Trophoblast cell (in vitro differentiated cells and primary cell): ENCODE data around the gene TEX13A.

Experiments used
- DNase-seq, 2 donors: peaks; one replicate each; pipeline ENCODE4 v3.0.0-alpha.2; 2016
- H2AFZ ChIP-seq: 2 replicates; pipeline ENCODE4 v1.6.1; 2013; ENCODE audit warnings: low read length, moderate library complexity, mild to moderate bottlenecking; ENCODE audit not compliant: insufficient read depth, poor library complexity
- H2AK5ac ChIP-seq: 2 replicates; pipeline ENCODE4 v1.6.1; 2013; ENCODE audit warnings: mild to moderate bottlenecking, low read length
- H2BK120ac ChIP-seq: 2 replicates; pipeline ENCODE4 v1.6.1; 2013; ENCODE audit warnings: low read length, mild to moderate bottlenecking, moderate library complexity; ENCODE audit not compliant: insufficient read depth, poor library complexity
- H2BK12ac ChIP-seq: 2 replicates; pipeline ENCODE4 v1.6.1; 2013; ENCODE audit warnings: mild to moderate bottlenecking, low read length, moderate library complexity
- H2BK5ac ChIP-seq: 2 replicates; pipeline ENCODE4 v1.6.1; 2013; ENCODE audit warnings: low read length, low read depth, moderate library complexity, mild to moderate bottlenecking; ENCODE audit not compliant: poor library complexity
- H3K14ac ChIP-seq: 2 replicates; pipeline ENCODE4 v1.6.1; 2013; ENCODE audit warnings: mild to moderate bottlenecking, low read length
- H3K18ac ChIP-seq: 2 replicates; pipeline ENCODE4 v1.6.1; 2013; ENCODE audit warnings: mild to moderate bottlenecking, low read length
- H3K23ac ChIP-seq: 2 replicates; pipeline ENCODE4 v1.6.1; 2013; ENCODE audit warnings: low read length
- H3K27ac ChIP-seq: 2 replicates; pipeline ENCODE4 v1.5.1; 2013; ENCODE audit warnings: low read depth, mild to moderate bottlenecking, inconsistent platforms, low read length, moderate library complexity
- H3K27me3 ChIP-seq: 2 replicates; pipeline ENCODE4 v1.6.1; 2013; ENCODE audit warnings: inconsistent platforms, mild to moderate bottlenecking, low read length, moderate library complexity; ENCODE audit not compliant: insufficient read depth
- H3K36me3 ChIP-seq, 2 experiments: 1 replicate in 1 of 2; 2 replicates in 1 of 2; pipeline ENCODE4 v1.6.1; 2013; ENCODE audit warnings: low read length in 2 of 2, mild to moderate bottlenecking in 2 of 2, moderate library complexity in 1 of 2; ENCODE audit not compliant: insufficient read depth in 2 of 2, control insufficient read depth in 1 of 2
- H3K4ac ChIP-seq: 2 replicates; pipeline ENCODE4 v1.6.1; 2013; ENCODE audit warnings: low read depth, mild to moderate bottlenecking, low read length, moderate library complexity
- H3K4me1 ChIP-seq, 2 experiments: 1 replicate in 1 of 2; 2 replicates in 1 of 2; pipeline ENCODE4 v1.6.1; 2013; ENCODE audit warnings: low read length in 2 of 2, mild to moderate bottlenecking in 2 of 2, moderate library complexity in 1 of 2; ENCODE audit not compliant: insufficient read depth in 2 of 2, control insufficient read depth in 1 of 2
- H3K4me2 ChIP-seq: 2 replicates; pipeline ENCODE4 v1.6.1; 2013; ENCODE audit warnings: inconsistent platforms, mild to moderate bottlenecking, low read length, moderate library complexity
- H3K4me3 ChIP-seq: 2 replicates; pipeline ENCODE4 v1.5.1; 2013; ENCODE audit warnings: mild to moderate bottlenecking, low read depth, low read length, inconsistent platforms
- H3K79me1 ChIP-seq: one replicate; pipeline ENCODE4 v1.6.1; 2013; ENCODE audit warnings: low read length
- H3K79me2 ChIP-seq: 2 replicates; pipeline ENCODE4 v1.6.1; 2013; ENCODE audit warnings: low read length, mild to moderate bottlenecking; ENCODE audit not compliant: control insufficient read depth, insufficient read depth, poor library complexity
- H3K9ac ChIP-seq: 2 replicates; pipeline ENCODE4 v1.6.1; 2013; ENCODE audit warnings: mild to moderate bottlenecking, low read length
- H3K9me3 ChIP-seq: 2 replicates; pipeline ENCODE4 v1.6.1; 2013; ENCODE audit warnings: low read depth, mild to moderate bottlenecking, control low read depth, inconsistent platforms, low read length; ENCODE audit not compliant: insufficient read depth
- H4K12ac ChIP-seq: 2 replicates; pipeline ENCODE4 v1.6.1; 2013; ENCODE audit warnings: low read depth, mild to moderate bottlenecking, low read length, moderate library complexity
- H4K8ac ChIP-seq: 2 replicates; pipeline ENCODE4 v1.6.1; 2013; ENCODE audit warnings: low read depth, mild to moderate bottlenecking, low read length, moderate library complexity
- H4K91ac ChIP-seq: one replicate; pipeline ENCODE4 v1.6.1; 2013; ENCODE audit warnings: low read depth, mild to moderate bottlenecking, low read length, moderate library complexity
- WGBS: extraction: QIAGEN DNeasy Blood & Tissue Kit; methylation state at CpG from one replicate; pipeline ENCODE4 v1.1.7; 2013; ENCODE audit warnings: missing lambda C conversion rate; ENCODE audit not compliant: insufficient read length, insufficient coverage; ENCODE audit errors: extremely low coverage; 5-methylcytosine and 5-hydroxymethylcytosine counted together

Gene TEX13A

DNA sequence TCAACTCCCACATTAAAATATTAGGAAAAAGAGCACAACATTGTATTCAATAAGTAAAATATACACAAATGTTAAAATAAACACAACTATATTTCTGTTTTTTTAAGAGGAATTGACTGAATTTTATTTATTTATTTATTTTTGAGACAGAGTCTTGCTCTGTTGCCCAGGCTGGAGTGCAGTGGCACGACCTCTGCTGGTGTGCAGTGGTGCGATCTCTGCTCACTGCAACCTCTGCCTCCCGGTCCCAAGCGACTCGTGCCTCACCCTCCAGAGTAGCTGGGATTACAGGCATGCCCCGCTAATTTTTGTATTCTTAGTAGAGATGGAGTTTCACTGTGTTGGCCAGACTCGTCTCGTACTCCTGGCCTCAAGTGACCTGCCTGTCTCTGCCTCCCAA, 31.4 kb downstream of the TEX13A start:
- WGBS = no CpG with 5 or more reads among the region's 8 CpGs
- Histone ChIP-seq H3K4ac (no peak overlapping the region), H3K4me3 (no peak overlapping the region)

DNA sequence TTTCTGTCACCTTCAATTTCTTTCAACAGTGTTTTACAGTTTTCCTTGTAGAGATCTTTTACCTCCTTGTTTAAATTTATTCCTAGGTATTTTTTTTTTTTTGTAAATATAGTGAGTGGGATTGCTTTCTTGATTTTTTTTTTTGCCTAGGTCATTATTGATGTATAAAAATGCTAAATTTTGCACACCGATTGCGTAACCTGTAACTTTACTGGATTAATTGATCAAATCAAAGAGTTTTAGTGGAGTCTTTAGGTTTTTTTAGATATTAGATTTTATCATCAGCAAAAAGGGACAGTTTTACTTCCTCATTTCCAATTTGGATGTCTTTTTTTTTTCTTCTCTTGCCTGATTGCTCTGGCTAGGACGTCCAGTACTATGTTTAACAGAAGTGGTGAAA, 40.9 kb downstream of the TEX13A start:
- no peak overlapping the region for H3K9ac ChIP-seq
- H3K4ac ChIP-seq = no peak overlapping the region
- H2AFZ ChIP-seq = no peak overlapping the region
- H3K27ac ChIP-seq = no peak overlapping the region
- no peaks in the 10 kb centered on the region for H3K79me1 ChIP-seq
- no peaks in the 10 kb centered on the region for H3K79me2 ChIP-seq
- H4K12ac ChIP-seq = no peak overlapping the region
- H3K18ac ChIP-seq = no peak overlapping the region
- no peak for DNase-seq
- no peak overlapping the region for H3K14ac ChIP-seq
- H2BK5ac ChIP-seq = no peak overlapping the region
- H3K4me3 ChIP-seq = no peak overlapping the region
- H3K23ac ChIP-seq = no peak overlapping the region
- H4K91ac ChIP-seq = no peak overlapping the region
- no peak overlapping the region for H4K8ac ChIP-seq
- H3K4me1 ChIP-seq = no peaks in the 10 kb centered on the region
- no peak overlapping the region for H2BK12ac ChIP-seq
- no peaks in the 10 kb centered on the region for H3K9me3 ChIP-seq
- WGBS = no CpG with 5 or more reads among the region's 3 CpGs
- H3K4me2 ChIP-seq = no peak overlapping the region
- no peak overlapping the region for H2BK120ac ChIP-seq
- H3K36me3 ChIP-seq = no peaks in the 10 kb centered on the region
- no peaks in the 10 kb centered on the region for H3K27me3 ChIP-seq
- no peak overlapping the region for H2AK5ac ChIP-seq

More for the DNA sequence above, 31.4 kb downstream of the TEX13A start:
- Histone ChIP-seq H3K4me1 (no peaks in the 10 kb centered on the region), H3K27ac (no peak overlapping the region), H4K91ac (no peak overlapping the region), H4K12ac (no peak overlapping the region), H2BK120ac (no peak overlapping the region), H3K9me3 (no peaks in the 10 kb centered on the region), H2BK12ac (no peak overlapping the region), H2AK5ac (no peak overlapping the region), H3K27me3 (no peaks in the 10 kb centered on the region), H3K18ac (no peak overlapping the region), H3K79me2 (no peaks in the 10 kb centered on the region), H4K8ac (no peak overlapping the region), H3K36me3 (no peaks in the 10 kb centered on the region), H2AFZ (no peak overlapping the region), H2BK5ac (no peak overlapping the region), H3K79me1 (no peaks in the 10 kb centered on the region), H3K9ac (no peak overlapping the region), H3K14ac (no peak overlapping the region), H3K23ac (no peak overlapping the region), H3K4me2 (no peak overlapping the region)
- DNase-seq = peak in 1 of 2 donors; percentile 21

DNA sequence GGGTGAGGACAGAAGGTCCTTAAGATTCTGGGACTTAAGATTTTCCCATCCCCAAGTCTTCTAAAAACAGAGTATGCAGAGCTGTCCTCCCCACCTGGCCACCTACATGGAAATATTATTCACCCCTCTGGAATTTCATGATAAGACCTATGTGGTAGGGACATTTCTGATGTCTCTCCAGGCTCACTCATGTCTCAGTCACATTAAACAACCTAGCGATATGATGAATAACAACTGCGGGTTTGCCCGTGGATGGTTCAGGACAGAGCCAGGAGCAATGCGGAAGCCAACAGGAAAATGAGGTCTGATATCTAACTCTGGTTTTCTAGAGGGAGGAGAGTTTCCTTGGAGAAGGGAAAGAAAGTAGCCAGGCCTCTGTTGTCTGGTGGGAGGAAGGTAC, 47.4 kb downstream of the TEX13A start:
- no CpG with 5 or more reads among the region's 4 CpGs for WGBS
- Histone ChIP-seq H2BK120ac (no peak overlapping the region), H2AK5ac (no peak overlapping the region), H3K23ac (no peak overlapping the region), H3K79me2 (no peaks in the 10 kb centered on the region), H3K4me3 (no peak overlapping the region), H3K9ac (no peak overlapping the region), H3K4me1 (no peaks in the 10 kb centered on the region), H3K14ac (no peak overlapping the region), H3K36me3 (no peaks in the 10 kb centered on the region), H2BK12ac (no peak overlapping the region), H3K4ac (no peak overlapping the region), H2AFZ (no peak overlapping the region), H4K91ac (no peak overlapping the region), H4K12ac (no peak overlapping the region), H3K4me2 (no peak overlapping the region), H2BK5ac (no peak overlapping the region), H4K8ac (no peak overlapping the region), H3K27me3 (no peaks in the 10 kb centered on the region), H3K79me1 (no peaks in the 10 kb centered on the region), H3K9me3 (no peaks in the 10 kb centered on the region), H3K18ac (no peak overlapping the region), H3K27ac (no peak overlapping the region)
- peak; percentile 33 to 63 for DNase-seq
